Erythroblast (primary cell): ENCODE data around the gene COL5A1.

ENCODE experiments used
- GATA1 ChIP-seq: IDR thresholded peaks from 2 replicates; pipeline ENCODE4 v1.6.1; 2011; ENCODE audit warnings: low read depth, mild to moderate bottlenecking, control low read depth, low read length, moderate library complexity
- POLR2A ChIP-seq: IDR thresholded peaks from 2 replicates; pipeline ENCODE4 v1.6.1; 2011; ENCODE audit warnings: mild to moderate bottlenecking, low read length

DNA sequence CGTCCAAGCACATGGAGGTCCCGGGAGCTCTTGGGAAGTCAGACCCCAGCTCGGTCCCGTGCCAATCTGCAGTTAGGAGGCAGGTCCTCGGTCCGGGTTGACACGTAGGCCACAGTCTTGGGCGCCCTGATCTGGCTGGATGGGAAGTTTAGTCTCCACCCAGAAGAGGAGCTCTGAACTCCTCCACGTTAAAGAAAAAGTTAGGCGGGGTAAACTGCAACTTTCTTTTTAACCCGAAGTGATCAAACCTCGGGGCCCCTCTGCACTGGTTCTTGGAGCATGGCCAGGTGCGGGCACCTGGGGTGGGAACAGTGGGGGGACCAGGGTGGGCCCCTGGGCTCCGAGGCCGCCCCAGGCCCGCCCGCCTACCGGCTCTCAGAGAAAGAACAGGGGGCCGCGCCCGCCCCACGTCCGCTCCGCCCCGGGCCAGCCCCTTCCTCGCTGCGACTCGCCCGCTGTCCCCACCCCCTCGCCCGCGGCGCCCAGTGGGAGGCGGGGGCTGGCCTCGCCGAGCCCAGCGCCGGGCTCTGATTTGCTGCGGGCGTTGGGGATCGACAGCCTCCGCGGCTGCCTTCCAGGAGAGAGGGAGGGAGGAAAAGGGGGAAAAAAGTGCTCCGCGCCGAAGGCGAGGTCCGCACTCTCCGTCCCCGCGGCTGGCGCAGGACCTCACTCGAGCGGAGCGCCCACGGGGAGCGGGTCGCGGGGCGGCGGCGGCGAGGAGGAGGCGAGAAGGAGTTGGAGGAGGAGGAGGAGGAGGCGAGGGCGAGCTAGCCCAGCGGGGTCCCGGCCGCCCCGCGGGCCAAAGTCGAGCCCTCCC is at the start of gene COL5A1:
- TF ChIP-seq GATA1 (no peak), POLR2A (no peak)
